A549 (cell line): ENCODE data around the gene MGAT3. TPM values are rescaled to one million over a fixed set of nuclear protein-coding genes. Genes with fewer than 3 reads are reported as not detected.
A peak's percentile ranks its signal among the peaks of the same experiment; 100 is the strongest.

Experiments
- ATAC-seq, 2 experiments: fragments of 200-7000 bp in 1 of 2; fragments of >200 bp in 1 of 2; cut with Nextera tagmentation in 1 of 2; cut with Tn5 transposase in 1 of 2; 3 replicates each; pipeline versions ENCODE4 v1.8.0 to v1.9.1; 2018 to 2020; ENCODE audit warnings: mild to moderate bottlenecking in 1 of 2, moderate library complexity in 1 of 2
- CTCF ChIA-PET: fragments of 300-600 bp; sonication (Branson Sonifier 250); formaldehyde crosslinking; extraction: SDS; loops from one replicate; lab custom pipeline; 2021; ENCODE audit warnings: antibody characterized with exemption, inconsistent platforms; lab: Yijun Ruan, JAX
- POLR2A ChIA-PET: fragments of 350-600 bp; formaldehyde crosslinking; extraction: SDS; loops from one replicate; lab custom pipeline; 2021; ENCODE audit warnings: antibody characterized with exemption, inconsistent platforms; lab: Yijun Ruan, JAX
- DNase-seq, 2 experiments: peaks; one replicate each; pipeline versions ENCODE4 v3.0.0 to v3.0.0-alpha.2; 2011 to 2016; ENCODE audit warnings: low read depth in 1 of 2, low spot score in 1 of 2
- FAIRE-seq: peaks from 2 replicates; lab custom pipeline; 2011; peaks lifted over from hg19 to GRCh38; lab: Jason Lieb, UNC
- H3K27ac ChIP-seq, 2 experiments: fragments of >200 bp; sonication (Bioruptor Twin); formaldehyde crosslinking; 3 replicates each; pipeline ENCODE4 v1.5.1; 2016 to 2017
- H3K4me1 ChIP-seq: fragments of >200 bp; sonication (Bioruptor Twin); formaldehyde crosslinking; 3 replicates; pipeline ENCODE4 v1.6.1; 2016
- H3K4me2 ChIP-seq: fragments of >200 bp; sonication (Bioruptor Twin); formaldehyde crosslinking; 3 replicates; pipeline ENCODE4 v1.6.1; 2016
- H3K4me3 ChIP-seq: fragments of >200 bp; sonication (Bioruptor Twin); formaldehyde crosslinking; 3 replicates; pipeline ENCODE4 v1.5.1; 2016
- H3K9me3 ChIP-seq: fragments of >200 bp; sonication (Bioruptor Twin); formaldehyde crosslinking; 3 replicates; pipeline ENCODE4 v1.6.1; 2016
- BCL3 ChIP-seq: fragments of >200 bp; sonication (Bioruptor Twin); formaldehyde crosslinking; IDR thresholded peaks from 3 replicates; pipeline ENCODE4 v1.6.1; 2016
- CHD2 ChIP-seq: fragments of 150-350 bp; IDR thresholded peaks from 2 replicates; pipeline ENCODE4 v1.6.1; 2014; ENCODE audit warnings: low read length; ENCODE audit not compliant: partially characterized antibody
- CHD4 ChIP-seq: fragments of 200-600 bp; sonication (generic); IDR thresholded peaks from 2 replicates; pipeline ENCODE4 v1.6.1; 2016; ENCODE audit warnings: antibody characterized with exemption, mild to moderate bottlenecking, borderline replicate concordance
- ELK1 ChIP-seq: fragments of 150-350 bp; IDR thresholded peaks from 2 replicates; pipeline ENCODE4 v1.6.1; 2014; ENCODE audit warnings: low read depth, mild to moderate bottlenecking, low read length
- EP300 ChIP-seq, 2 experiments: fragments of >200 bp; sonication (Bioruptor Twin); formaldehyde crosslinking; IDR thresholded peaks; 2 replicates in 1 of 2; 3 replicates in 1 of 2; pipeline ENCODE4 v1.6.1; 2016 to 2017
- FOSB ChIP-seq: fragments of 250-450 bp; sonication (Bioruptor Pico); IDR thresholded peaks from 2 replicates; pipeline ENCODE4 v1.5.0; 2020; ENCODE audit warnings: mild to moderate bottlenecking, moderate library complexity
- FOXS1 ChIP-seq: fragments of 250-450 bp; sonication (Bioruptor Pico); IDR thresholded peaks from 2 replicates; pipeline ENCODE4 v1.5.0; 2020; ENCODE audit warnings: mild to moderate bottlenecking, moderate library complexity
- GATA3 ChIP-seq: IDR thresholded peaks from 2 replicates; pipeline ENCODE4 v1.6.1; 2012; ENCODE audit warnings: borderline replicate concordance
- HEYL ChIP-seq: fragments of 250-450 bp; sonication (Bioruptor Pico); IDR thresholded peaks from 2 replicates; pipeline ENCODE4 v1.8.0; 2021; ENCODE audit warnings: mild to moderate bottlenecking, moderate library complexity
- HMGXB4 ChIP-seq: fragments of 250-450 bp; sonication (Bioruptor Pico); IDR thresholded peaks from 2 replicates; pipeline ENCODE4 v1.5.0; 2021; ENCODE audit warnings: mild to moderate bottlenecking, moderate library complexity, borderline replicate concordance
- HOXB5 ChIP-seq: fragments of 250-450 bp; sonication (Bioruptor Pico); IDR thresholded peaks from 2 replicates; pipeline ENCODE4 v1.5.0; 2020; ENCODE audit warnings: mild to moderate bottlenecking, moderate library complexity
- KDM1A ChIP-seq: fragments of 200-600 bp; sonication (generic); IDR thresholded peaks from 2 replicates; pipeline ENCODE4 v1.6.1; 2016; ENCODE audit warnings: low read depth, mild to moderate bottlenecking
- NFE2L2 ChIP-seq: fragments of 150-350 bp; conservative IDR thresholded peaks from 2 replicates; pipeline ENCODE4 v1.6.1; 2014; ENCODE audit warnings: low read length
- NPAS2 ChIP-seq: fragments of 250-450 bp; sonication (Bioruptor Pico); IDR thresholded peaks from 2 replicates; pipeline ENCODE4 v1.8.0; 2022; ENCODE audit warnings: mild to moderate bottlenecking, moderate library complexity, borderline replicate concordance
- NR3C1 ChIP-seq: fragments of >200 bp; sonication (Bioruptor Twin); formaldehyde crosslinking; IDR thresholded peaks from 3 replicates; pipeline ENCODE4 v1.6.1; 2017
- PBX3 ChIP-seq: IDR thresholded peaks from 2 replicates; pipeline ENCODE4 v1.6.1; 2012
- PHF8 ChIP-seq: fragments of 200-600 bp; sonication (generic); IDR thresholded peaks from 2 replicates; pipeline ENCODE4 v1.6.1; 2016; ENCODE audit warnings: low read depth, mild to moderate bottlenecking, antibody characterized with exemption, moderate library complexity, borderline replicate concordance
- RAD21 ChIP-seq, 2 experiments: fragments of >200 bp in 1 of 2; sonication (Bioruptor Twin) in 1 of 2; formaldehyde crosslinking in 1 of 2; IDR thresholded peaks in 1 of 2; conservative IDR thresholded peaks in 1 of 2; 2 replicates in 1 of 2; 3 replicates in 1 of 2; pipeline ENCODE4 v1.6.1; 2012 to 2018; ENCODE audit warnings: inconsistent platforms in 1 of 2
- RARB ChIP-seq: fragments of 250-450 bp; sonication (Bioruptor Pico); IDR thresholded peaks from 2 replicates; pipeline ENCODE4 v1.8.0; 2021; ENCODE audit warnings: mild to moderate bottlenecking, moderate library complexity
- RCOR1 ChIP-seq: fragments of 150-350 bp; IDR thresholded peaks from 2 replicates; pipeline ENCODE4 v1.6.1; 2014; ENCODE audit warnings: antibody characterized with exemption, low read length, low read depth
- RNF2 ChIP-seq: fragments of 200-600 bp; sonication (generic); IDR thresholded peaks from 2 replicates; pipeline ENCODE4 v1.6.1; 2016; ENCODE audit warnings: low read depth, mild to moderate bottlenecking, antibody characterized with exemption, moderate library complexity, borderline replicate concordance
- SMC3 ChIP-seq: fragments of >200 bp; sonication (Bioruptor Twin); formaldehyde crosslinking; IDR thresholded peaks from 3 replicates; pipeline ENCODE4 v1.6.1; 2018; ENCODE audit warnings: inconsistent platforms
- TFCP2L1 ChIP-seq: fragments of 250-450 bp; sonication (Bioruptor Pico); IDR thresholded peaks from 2 replicates; pipeline ENCODE4 v1.5.0; 2021; ENCODE audit warnings: mild to moderate bottlenecking
- TP53 ChIP-seq: fragments of 250-450 bp; sonication (Bioruptor Pico); IDR thresholded peaks from 2 replicates; pipeline ENCODE4 v1.5.0; 2021; ENCODE audit warnings: mild to moderate bottlenecking, moderate library complexity
- USF2 ChIP-seq: fragments of 450-650 bp; IDR thresholded peaks from 2 replicates; pipeline ENCODE4 v1.6.1; 2014; ENCODE audit warnings: antibody characterized with exemption
- WGBS: methylation state at CpG from one replicate; pipeline ENCODE4 v1.1.6; 2017; ENCODE audit errors: missing lambda C conversion rate; 5-methylcytosine and 5-hydroxymethylcytosine counted together
- polyA plus RNA-seq, 4 experiments: library from polyadenylated mRNA; depleted of rRNA in 3 of 4; stranded (reverse); fragments of >200 nt; fragmentation: RNase III in 1 of 4; extraction: RNeasy Plus Mini Kit Qiagen cat#74134 plus additional on column Dnase treatment in 1 of 4; gene quantifications; 2 replicates in 3 of 4; 3 replicates in 1 of 4; pipeline ENCODE4 v1.2.3, GENCODE V29; 2011 to 2017

Gene MGAT3
- polyA plus RNA-seq, 2 of the 4 experiments (the other 2 are of a cell fraction), result 0.62 to 0.84 TPM

GRCh38 chr22:39457556-39458443, 988 bp downstream of the MGAT3 start:
- Histone ChIP-seq H3K4me2 (peak overlapping the region; percentile 96), H3K4me3 (peak overlapping the region; percentile 62), H3K4me1 (peaks cover 6% of the 10 kb centered on the region; the same call in 1 of the 3 replicates), H3K9me3 (no peaks in the 10 kb centered on the region), H3K27ac (peak overlapping the region; percentile 67 to 91)
- no peak for FAIRE-seq
- ATAC-seq, result no peak; a peak in 1 of 6 replicates
- POLR2A ChIA-PET, result no interaction called here
- TF ChIP-seq RARB (CRISPR knock-in tag) (no peak), NPAS2 (CRISPR knock-in tag) (no peak)
- DNase-seq, result no peak
- WGBS, result 47% methylated on average over 6 of the region's 83 CpGs
- CTCF ChIA-PET, result interaction anchor here (1.2 kb wide), 1 partner anchor 36 kb away, joined by 3 read pairs; no protein-coding TSS in a partner anchor

- Histone ChIP-seq H3K4me2 (peak overlapping the region; percentile 96; the same call in 2 of the 3 replicates), H3K4me1 (peaks cover 6% of the 10 kb centered on the region; the same call in 1 of the 3 replicates), H3K4me3 (no peak overlapping the region; the same call in 2 of the 3 replicates), H3K27ac (no peak overlapping the region), H3K9me3 (no peaks in the 10 kb centered on the region)
- FAIRE-seq, result no peak
- DNase-seq, result no peak
- ChIA-PET POLR2A (no interaction called here), CTCF (interaction anchor here (1.2 kb wide), 1 partner anchor 35 kb away, joined by 3 read pairs; no protein-coding TSS in a partner anchor)
- TF ChIP-seq FOSB (no peak), RARB (CRISPR knock-in tag) (no peak), SMC3 (no peak), FOXS1 (CRISPR knock-in tag) (no peak), HMGXB4 (CRISPR knock-in tag) (no peak), PHF8 (no peak), CHD2 (no peak), CHD4 (no peak), TP53 (CRISPR knock-in tag) (no peak), NR3C1 (no peak), GATA3 (no peak), BCL3 (no peak), TFCP2L1 (no peak), USF2 (no peak)
- no peak for ATAC-seq
- WGBS, result 74% methylated on average over 7 of the region's 10 CpGs
Measured at GRCh38 chr22:39458444-39459083, 1.8 kb downstream of the MGAT3 start.

GRCh38 chr22:39459681-39460080, 2.9 kb downstream of the MGAT3 start:
- no peak for FAIRE-seq
- Histone ChIP-seq H3K27ac (no peak overlapping the region), H3K4me1 (peaks cover 2% of the 10 kb centered on the region; the same call in 1 of the 3 replicates), H3K9me3 (no peaks in the 10 kb centered on the region), H3K4me2 (no peak overlapping the region), H3K4me3 (no peak overlapping the region)
- ATAC-seq, result no peak
- ChIA-PET POLR2A (no interaction called here), CTCF (no interaction called here)
- DNase-seq, result no peak
- 80% methylated on average over 11 of the region's 11 CpGs for WGBS
- TF ChIP-seq RCOR1 (no peak), NFE2L2 (no peak), PBX3 (no peak), HOXB5 (CRISPR knock-in tag) (no peak), KDM1A (no peak), HEYL (CRISPR knock-in tag) (no peak), ELK1 (no peak), RAD21 (conservative IDR thresholded peaks at IDR 0.05 in 1 of 2, IDR thresholded peaks at IDR 0.05 in 1 of 2) (no peak), EP300 (IDR thresholded peaks at IDR 0.05) (no peak), RNF2 (no peak)
